ENCODE data around the gene CFAP73. TPM values are rescaled to one million over a fixed set of nuclear protein-coding genes. Genes with fewer than 3 reads are reported as not detected.
A peak's percentile ranks its signal among the peaks of the same experiment; 100 is the strongest.
"Not testable (repeated sequence)": the region's sequence is repeated elsewhere in the genome, so short reads cannot be mapped to it uniquely, and the experiment has no call there.

Gene CFAP73
- total RNA-seq, 2 experiments from 2014 or later, result not detected

- Mint-ChIP-seq H3K27ac (no peak overlapping the region), H3K4me3 (no peak overlapping the region), H3K9me3 (ENCODE audit: low read depth) (no peaks in the 10 kb centered on the region), H3K36me3 (no peaks in the 10 kb centered on the region), H3K27me3 (peaks cover 17% of the 10 kb centered on the region), H3K4me1 (peaks cover 12% of the 10 kb centered on the region)
- ATAC-seq, result no peak
- CTCF ChIA-PET, result interaction anchor here (1.9 kb wide), 1 partner anchor 14 kb away, joined by 5 read pairs; no protein-coding TSS in a partner anchor
- no peak for DNase-seq
These were observed 10.7 kb upstream of the CFAP73 start for GRCh38 chr12:113138826-113139225.

GRCh38 chr12:113140706-113141105 lies 8.8 kb upstream of the CFAP73 start:
- H3K36me3 Mint-ChIP-seq, result no peaks in the 10 kb centered on the region
- H3K9me3 Mint-ChIP-seq (ENCODE audit: low read depth), result no peaks in the 10 kb centered on the region
- DNase-seq (no peak), ATAC-seq (no peak)
- CTCF ChIA-PET, result no interaction called here
- H3K4me3 Mint-ChIP-seq, result no peak overlapping the region
- H3K27me3 Mint-ChIP-seq, result peaks cover 13% of the 10 kb centered on the region
- no peak overlapping the region for H3K27ac Mint-ChIP-seq
- H3K4me1 Mint-ChIP-seq, result peaks cover 12% of the 10 kb centered on the region

- CTCF ChIA-PET; H3K27ac Mint-ChIP-seq; DNase-seq; H3K36me3 Mint-ChIP-seq; H3K9me3 Mint-ChIP-seq (ENCODE audit: low read depth); H3K4me3 Mint-ChIP-seq; H3K4me1 Mint-ChIP-seq; ATAC-seq: not testable (repeated sequence)
- peaks cover 10% of the 10 kb centered on the region for H3K27me3 Mint-ChIP-seq
These were observed 7.8 kb upstream of the CFAP73 start for GRCh38 chr12:113141716-113142115.

- CTCF ChIA-PET, result no interaction called here
- no peaks in the 10 kb centered on the region for H3K36me3 Mint-ChIP-seq
- H3K27ac Mint-ChIP-seq, result no peak overlapping the region
- ATAC-seq (no peak), DNase-seq (no peak)
- no peaks in the 10 kb centered on the region for H3K4me1 Mint-ChIP-seq
- H3K27me3 Mint-ChIP-seq, result peaks cover 10% of the 10 kb centered on the region
- H3K4me3 Mint-ChIP-seq, result no peak overlapping the region
- no peaks in the 10 kb centered on the region for H3K9me3 Mint-ChIP-seq (ENCODE audit: low read depth)
These were observed 7.2 kb upstream of the CFAP73 start for GRCh38 chr12:113142173-113142885.

- CTCF ChIA-PET, result no interaction called here
- H3K4me3 Mint-ChIP-seq, result no peak overlapping the region
- no peaks in the 10 kb centered on the region for H3K4me1 Mint-ChIP-seq
- no peak overlapping the region for H3K27ac Mint-ChIP-seq
- H3K9me3 Mint-ChIP-seq (ENCODE audit: low read depth), result no peaks in the 10 kb centered on the region
- ATAC-seq (no peak), DNase-seq (no peak)
- H3K36me3 Mint-ChIP-seq, result no peaks in the 10 kb centered on the region
- H3K27me3 Mint-ChIP-seq, result peaks cover 13% of the 10 kb centered on the region
These were observed 6.6 kb upstream of the CFAP73 start for GRCh38 chr12:113142886-113143332.

GRCh38 chr12:113143959-113144358 lies 5.6 kb upstream of the CFAP73 start:
- H3K4me1 Mint-ChIP-seq, result no peaks in the 10 kb centered on the region
- H3K36me3 Mint-ChIP-seq, result no peaks in the 10 kb centered on the region
- DNase-seq (no peak), ATAC-seq (no peak)
- H3K27me3 Mint-ChIP-seq, result peaks cover 14% of the 10 kb centered on the region
- CTCF ChIA-PET, result no interaction called here
- H3K27ac Mint-ChIP-seq, result no peak overlapping the region
- no peaks in the 10 kb centered on the region for H3K9me3 Mint-ChIP-seq (ENCODE audit: low read depth)
- H3K4me3 Mint-ChIP-seq, result no peak overlapping the region

GRCh38 chr12:113144806-113145205 lies 4.7 kb upstream of the CFAP73 start:
- no peak for ATAC-seq
- Mint-ChIP-seq H3K9me3 (ENCODE audit: low read depth) (no peaks in the 10 kb centered on the region), H3K27ac (no peak overlapping the region), H3K4me3 (no peak overlapping the region), H3K27me3 (peaks cover 16% of the 10 kb centered on the region), H3K36me3 (no peaks in the 10 kb centered on the region), H3K4me1 (no peaks in the 10 kb centered on the region)
- DNase-seq, result no peak
- CTCF ChIA-PET, result interaction anchor here (1.4 kb wide), 1 partner anchor 152 kb away, joined by 4 read pairs; no protein-coding TSS in a partner anchor

GRCh38 chr12:113145720-113146551 lies 3.6 kb upstream of the CFAP73 start:
- ATAC-seq (no peak), DNase-seq (no peak)
- Mint-ChIP-seq H3K27ac (no peak overlapping the region), H3K4me3 (no peak overlapping the region), H3K27me3 (peaks cover 25% of the 10 kb centered on the region), H3K4me1 (no peaks in the 10 kb centered on the region), H3K9me3 (ENCODE audit: low read depth) (no peaks in the 10 kb centered on the region), H3K36me3 (no peaks in the 10 kb centered on the region)
- CTCF ChIA-PET, result interaction anchor here (1.4 kb wide), 1 partner anchor 153 kb away, joined by 4 read pairs; no protein-coding TSS in a partner anchor

- Mint-ChIP-seq H3K4me1 (peaks cover under 1% of the 10 kb centered on the region), H3K9me3 (ENCODE audit: low read depth) (no peaks in the 10 kb centered on the region), H3K4me3 (no peak overlapping the region), H3K27me3 (peaks cover 28% of the 10 kb centered on the region), H3K36me3 (no peaks in the 10 kb centered on the region), H3K27ac (no peak overlapping the region)
- CTCF ChIA-PET, result interaction anchor here (1.3 kb wide), 1 partner anchor 28 kb away, joined by 4 read pairs; no protein-coding TSS in a partner anchor
- ATAC-seq, result no peak
- no peak for DNase-seq
These were observed 2.5 kb upstream of the CFAP73 start for GRCh38 chr12:113146999-113147398.

- Mint-ChIP-seq H3K27ac (no peak overlapping the region), H3K4me1 (peaks cover 21% of the 10 kb centered on the region), H3K4me3 (no peak overlapping the region), H3K9me3 (ENCODE audit: low read depth) (no peaks in the 10 kb centered on the region), H3K27me3 (peaks cover 49% of the 10 kb centered on the region), H3K36me3 (no peaks in the 10 kb centered on the region)
- CTCF ChIA-PET, result interaction anchor here (1.0 to 10.7 kb wide), 4 partner anchors 16 to 251 kb away, joined by 3 to 62 read pairs (median 12); partner anchors contain the start of gene RASAL1
- DNase-seq, result no peak
- no peak for ATAC-seq
These were observed 2.1 kb downstream of the CFAP73 start for GRCh38 chr12:113151655-113152054.

GRCh38 chr12:113152196-113152834 lies 2.8 kb downstream of the CFAP73 start:
- H3K4me3 Mint-ChIP-seq, result peak overlapping the region; percentile 44
- peaks cover 45% of the 10 kb centered on the region for H3K27me3 Mint-ChIP-seq
- CTCF ChIA-PET, result interaction anchor here (0.6 to 10.7 kb wide), 15 partner anchors 17 to 254 kb away, joined by 3 to 62 read pairs (median 4); partner anchors contain the start of gene RASAL1
- DNase-seq (no peak), ATAC-seq (no peak)
- H3K27ac Mint-ChIP-seq, result no peak overlapping the region
- peaks cover 21% of the 10 kb centered on the region for H3K4me1 Mint-ChIP-seq
- no peaks in the 10 kb centered on the region for H3K9me3 Mint-ChIP-seq (ENCODE audit: low read depth)
- H3K36me3 Mint-ChIP-seq, result no peaks in the 10 kb centered on the region

- Mint-ChIP-seq H3K9me3 (ENCODE audit: low read depth) (no peaks in the 10 kb centered on the region), H3K27me3 (peaks cover 41% of the 10 kb centered on the region), H3K4me3 (peak overlapping the region; percentile 44), H3K4me1 (peaks cover 21% of the 10 kb centered on the region), H3K27ac (no peak overlapping the region), H3K36me3 (peaks cover 2% of the 10 kb centered on the region)
- ATAC-seq (peak; percentile 85), DNase-seq (peak; percentile 68)
- CTCF ChIA-PET, result interaction anchor here (0.6 to 10.7 kb wide), 19 partner anchors 14 to 273 kb away, joined by 3 to 62 read pairs (median 4); partner anchors contain the start of genes DTX1 and RASAL1
These were observed 3.6 kb downstream of the CFAP73 start for GRCh38 chr12:113152835-113153814.
